GM23248 (cell line): ENCODE results near the gene GMPR.

Source experiments
- EZH2 ChIP-seq: fragments of 200-600 bp; sonication (generic); IDR thresholded peaks from 2 replicates; pipeline ENCODE4 v1.6.1; 2018; ENCODE audit warnings: antibody characterized with exemption, mild to moderate bottlenecking; ENCODE audit not compliant: insufficient read depth, poor library complexity, severe bottlenecking
- EZH2phosphoT487 ChIP-seq: fragments of 200-600 bp; sonication (generic); IDR thresholded peaks from 2 replicates; pipeline ENCODE4 v1.6.1; 2018; ENCODE audit warnings: antibody characterized with exemption, moderate library complexity, mild to moderate bottlenecking, low read depth; ENCODE audit not compliant: insufficient read depth

- no peak for TF ChIP-seq EZH2phosphoT487
- no peak for TF ChIP-seq EZH2
These were observed 21.1 kb upstream of the GMPR start for GRCh38 chr6:16217156-16217721.
